ENCODE measurements around the gene ZNF581.

DNA sequence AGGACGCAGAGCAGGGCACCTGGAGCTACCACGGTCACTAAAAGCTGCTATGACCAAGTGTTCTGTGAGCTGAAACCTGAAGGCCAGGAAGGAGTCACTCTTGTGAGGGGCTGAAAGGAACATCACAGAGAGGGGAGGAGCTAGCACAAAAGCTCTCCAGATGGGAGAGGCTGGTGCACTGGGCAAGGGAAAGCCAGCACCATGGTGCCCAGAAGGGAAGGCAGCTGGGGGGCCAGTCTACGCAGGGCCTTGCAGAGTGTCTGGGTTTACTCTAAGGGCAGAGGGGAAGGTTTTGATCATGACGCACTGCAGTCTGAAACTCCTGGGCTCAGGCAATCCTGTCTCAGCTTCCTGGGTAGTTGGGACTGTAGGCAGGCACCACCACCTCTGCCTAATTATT lies 6.7 kb upstream of the ZNF581 start:
- TF ChIP-seq, protein P1, sequence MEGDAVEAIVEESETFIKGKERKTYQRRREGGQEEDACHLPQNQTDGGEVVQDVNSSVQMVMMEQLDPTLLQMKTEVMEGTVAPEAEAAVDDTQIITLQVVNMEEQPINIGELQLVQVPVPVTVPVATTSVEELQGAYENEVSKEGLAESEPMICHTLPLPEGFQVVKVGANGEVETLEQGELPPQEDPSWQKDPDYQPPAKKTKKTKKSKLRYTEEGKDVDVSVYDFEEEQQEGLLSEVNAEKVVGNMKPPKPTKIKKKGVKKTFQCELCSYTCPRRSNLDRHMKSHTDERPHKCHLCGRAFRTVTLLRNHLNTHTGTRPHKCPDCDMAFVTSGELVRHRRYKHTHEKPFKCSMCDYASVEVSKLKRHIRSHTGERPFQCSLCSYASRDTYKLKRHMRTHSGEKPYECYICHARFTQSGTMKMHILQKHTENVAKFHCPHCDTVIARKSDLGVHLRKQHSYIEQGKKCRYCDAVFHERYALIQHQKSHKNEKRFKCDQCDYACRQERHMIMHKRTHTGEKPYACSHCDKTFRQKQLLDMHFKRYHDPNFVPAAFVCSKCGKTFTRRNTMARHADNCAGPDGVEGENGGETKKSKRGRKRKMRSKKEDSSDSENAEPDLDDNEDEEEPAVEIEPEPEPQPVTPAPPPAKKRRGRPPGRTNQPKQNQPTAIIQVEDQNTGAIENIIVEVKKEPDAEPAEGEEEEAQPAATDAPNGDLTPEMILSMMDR (IDR thresholded peaks at IDR 0.05), result no peak
- TF ChIP-seq POLR2A (IDR thresholded peaks at IDR 0.05), result no peak
